Subcutaneous abdominal adipose tissue (tissue), 5 donors: ENCODE data around the gene PKD1L1.

Experiments
- H3K27ac ChIP-seq: one replicate; pipeline ENCODE4 v1.7.0; 2013; ENCODE audit warnings: low read depth, mild to moderate bottlenecking, inconsistent platforms, low read length, moderate library complexity
- H3K27me3 ChIP-seq, 5 donors: one replicate each; pipeline ENCODE4 v1.7.0; 2013; ENCODE audit warnings: low read length in 5 of 5, inconsistent platforms in 1 of 5; ENCODE audit not compliant: control insufficient read depth in 5 of 5, insufficient read depth in 4 of 5
- H3K36me3 ChIP-seq, 5 donors: one replicate each; pipeline ENCODE4 v1.7.0; 2013; ENCODE audit warnings: low read length in 5 of 5; ENCODE audit not compliant: control insufficient read depth in 5 of 5, insufficient read depth in 5 of 5
- H3K4me1 ChIP-seq, 5 donors: one replicate each; pipeline ENCODE4 v1.7.0; 2013; ENCODE audit warnings: low read length in 5 of 5, mild to moderate bottlenecking in 3 of 5, moderate library complexity in 1 of 5; ENCODE audit not compliant: control insufficient read depth in 5 of 5, insufficient read depth in 5 of 5
- H3K4me3 ChIP-seq, 5 donors: one replicate each; pipeline ENCODE4 v1.7.0; 2013; ENCODE audit warnings: low read length in 5 of 5, low read depth in 1 of 5
- H3K9ac ChIP-seq, 5 donors: one replicate each; pipeline ENCODE4 v1.7.0; 2013; ENCODE audit warnings: low read length in 5 of 5, mild to moderate bottlenecking in 4 of 5, moderate library complexity in 3 of 5
- H3K9me3 ChIP-seq, 5 donors: one replicate each; pipeline ENCODE4 v1.7.0; 2013; ENCODE audit warnings: low read length in 5 of 5; ENCODE audit not compliant: control insufficient read depth in 5 of 5
- donor health status: healthy.
- donor health status: healthy.
- donor health status: healthy.
- donor health status: healthy.
- donor health status: healthy.

Gene PKD1L1

DNA sequence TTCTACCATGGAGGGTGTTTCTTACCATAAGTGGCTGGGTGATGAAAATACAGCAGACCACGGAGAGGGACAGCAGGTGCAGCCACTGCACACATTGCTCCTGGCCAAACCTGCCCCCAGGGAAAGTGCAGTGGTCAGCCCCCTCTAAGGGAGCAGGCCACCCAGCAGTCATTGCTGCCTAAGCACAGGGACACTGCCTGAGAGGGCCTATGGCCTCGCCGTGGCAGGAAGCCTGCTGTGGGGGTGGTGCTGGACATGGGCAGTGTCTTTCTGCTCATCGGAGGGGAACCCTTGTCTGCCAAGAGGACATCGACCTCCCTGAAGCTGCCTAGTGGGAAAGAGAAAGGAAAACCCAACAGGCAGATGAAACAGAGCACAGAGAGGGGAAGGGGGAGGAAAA, 118.3 kb downstream of the PKD1L1 start:
- no peaks in the 10 kb centered on the region for H3K9me3 ChIP-seq
- H3K4me3 ChIP-seq, result no peak overlapping the region
- no peak overlapping the region for H3K27ac ChIP-seq
- peaks cover 0 to 14% (median 3%) of the 10 kb centered on the region in 5 donors for H3K36me3 ChIP-seq
- peaks cover 0 to 3% (median 0%) of the 10 kb centered on the region in 5 donors for H3K27me3 ChIP-seq
- H3K4me1 ChIP-seq, result no peaks in the 10 kb centered on the region
- H3K9ac ChIP-seq, result no peak overlapping the region

DNA sequence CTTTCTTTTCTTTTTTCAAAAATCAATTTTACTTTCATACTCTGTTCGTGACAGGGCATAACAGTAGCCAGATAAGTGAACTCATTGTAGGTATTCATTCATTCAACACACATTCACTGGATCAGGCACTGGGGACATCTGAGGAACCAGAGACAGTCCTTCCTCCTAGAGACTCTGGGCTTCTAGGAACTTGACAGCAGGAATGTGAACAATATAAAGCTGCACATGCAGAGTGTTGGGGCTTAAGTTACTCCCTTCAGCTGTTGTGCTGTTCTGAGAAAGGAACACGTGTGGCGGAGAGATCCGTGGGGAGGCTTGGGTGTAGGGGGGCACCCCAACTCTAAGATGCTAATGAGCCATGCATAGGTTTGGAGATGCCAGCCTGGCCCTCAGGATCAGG, 120.4 kb downstream of the PKD1L1 start:
- no peak overlapping the region for H3K9ac ChIP-seq
- H3K4me3 ChIP-seq, result no peak overlapping the region
- peaks cover 0 to 3% (median 0%) of the 10 kb centered on the region in 5 donors for H3K27me3 ChIP-seq
- H3K27ac ChIP-seq, result no peak overlapping the region
- no peaks in the 10 kb centered on the region for H3K4me1 ChIP-seq
- H3K36me3 ChIP-seq, result peaks cover 0 to 7% (median 0%) of the 10 kb centered on the region in 5 donors
- no peaks in the 10 kb centered on the region for H3K9me3 ChIP-seq

DNA sequence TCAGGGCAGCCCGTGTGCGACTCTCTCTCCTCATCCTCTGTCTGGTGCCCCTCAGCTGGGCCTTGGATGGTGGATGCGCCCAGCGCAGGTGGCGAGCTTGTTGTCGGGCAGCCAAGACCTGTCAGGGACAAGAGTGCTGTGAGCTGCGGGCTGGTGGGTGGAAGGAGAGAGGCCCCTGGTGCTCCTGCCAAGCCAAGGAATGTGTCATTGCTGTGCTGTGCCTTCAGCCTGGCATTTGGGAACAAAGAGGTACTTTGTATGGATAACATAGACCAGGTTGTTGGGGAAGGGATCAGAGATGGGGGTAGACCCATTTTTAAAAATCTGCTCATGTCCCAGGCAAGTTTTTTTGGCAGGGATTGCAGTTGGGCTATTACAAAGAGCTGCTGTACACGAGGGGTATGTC, 120.9 kb downstream of the PKD1L1 start:
- Histone ChIP-seq H3K4me1 (no peaks in the 10 kb centered on the region), H3K27ac (no peak overlapping the region), H3K9me3 (no peaks in the 10 kb centered on the region), H3K27me3 (peaks cover 0 to 3% (median 0%) of the 10 kb centered on the region in 5 donors), H3K9ac (no peak overlapping the region), H3K36me3 (peaks cover 0 to 5% (median 0%) of the 10 kb centered on the region in 5 donors), H3K4me3 (no peak overlapping the region)

DNA sequence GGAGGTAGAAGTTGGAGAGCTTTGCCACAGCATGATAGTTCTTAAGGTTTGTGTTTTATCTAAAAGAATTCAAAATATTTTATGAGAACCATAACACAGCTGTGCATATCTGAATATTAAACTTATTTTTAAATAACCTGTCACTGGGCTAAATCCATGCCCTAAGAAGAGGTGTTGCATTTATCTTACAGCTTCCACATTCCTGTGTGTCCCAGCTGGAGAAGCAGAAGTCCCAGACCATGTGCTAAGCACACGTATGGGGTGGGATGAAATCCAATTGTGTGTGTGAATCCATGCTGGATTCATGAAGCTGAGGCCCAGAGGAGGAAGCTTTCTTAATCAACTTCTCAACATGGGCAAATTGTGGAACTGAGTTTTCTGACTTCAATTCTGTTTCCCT, 121.5 kb downstream of the PKD1L1 start:
- H3K9ac ChIP-seq, result no peak overlapping the region
- no peaks in the 10 kb centered on the region for H3K9me3 ChIP-seq
- H3K27ac ChIP-seq, result no peak overlapping the region
- H3K4me3 ChIP-seq, result no peak overlapping the region
- no peaks in the 10 kb centered on the region for H3K4me1 ChIP-seq
- H3K36me3 ChIP-seq, result no peaks in the 10 kb centered on the region
- peaks cover 0 to 3% (median 0%) of the 10 kb centered on the region in 5 donors for H3K27me3 ChIP-seq

DNA sequence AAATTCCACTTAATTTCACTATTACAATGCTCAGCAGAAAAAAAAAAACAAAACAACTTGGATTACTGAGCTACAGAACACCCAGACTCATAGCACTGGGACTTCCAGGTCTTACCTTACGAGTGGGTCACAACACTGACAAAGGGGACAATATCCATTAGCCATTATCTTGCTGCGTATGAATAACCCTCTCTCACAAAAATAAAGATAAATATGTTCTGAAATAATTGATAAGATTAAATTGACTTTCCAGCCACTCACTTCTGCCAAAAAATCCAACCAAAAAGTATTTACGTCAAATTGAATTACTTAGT, 128.7 kb downstream of the PKD1L1 start:
- no peak overlapping the region for H3K27ac ChIP-seq
- no peaks in the 10 kb centered on the region for H3K36me3 ChIP-seq
- H3K9me3 ChIP-seq, result no peaks in the 10 kb centered on the region
- H3K9ac ChIP-seq, result no peak overlapping the region
- no peaks in the 10 kb centered on the region for H3K27me3 ChIP-seq
- no peak overlapping the region for H3K4me3 ChIP-seq
- H3K4me1 ChIP-seq, result peaks cover 3 to 9% (median 5%) of the 10 kb centered on the region in 5 donors

DNA sequence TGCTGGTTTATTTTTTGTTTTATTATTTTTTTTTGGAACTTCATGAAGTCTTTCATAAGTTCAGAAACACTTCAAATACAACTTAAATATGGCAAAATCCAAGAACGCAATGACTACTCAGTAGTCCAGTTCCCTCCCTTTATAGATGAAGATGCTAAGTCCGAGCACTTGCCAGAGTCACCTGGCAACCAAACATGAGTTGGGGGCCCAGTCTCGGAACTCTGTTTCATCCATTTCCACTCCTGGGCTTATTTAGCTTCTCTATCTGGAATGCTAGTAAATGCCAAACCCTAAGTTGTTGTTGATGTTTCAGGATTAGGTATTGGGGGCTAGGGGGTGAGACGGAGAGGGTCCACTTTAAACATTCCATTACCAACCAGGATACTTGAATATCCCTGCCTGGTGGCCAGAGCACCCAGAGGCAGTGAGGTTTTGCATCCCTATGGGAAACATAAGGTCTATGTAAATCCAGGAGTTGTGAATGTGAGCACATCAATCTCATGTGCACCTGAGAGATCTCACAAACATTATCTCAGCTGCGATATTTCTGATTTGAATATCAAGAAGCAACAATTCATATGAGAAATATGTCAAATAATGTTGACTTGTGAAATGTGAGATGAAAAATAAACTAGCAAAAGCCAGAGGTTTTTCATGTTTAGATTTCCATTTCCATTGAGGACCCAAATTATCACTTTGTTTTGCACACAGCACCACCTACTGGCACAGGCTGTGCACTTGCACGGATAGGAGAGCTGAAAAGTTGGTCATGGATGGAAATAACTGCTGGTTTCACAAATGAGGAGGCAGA, 129.3 kb downstream of the PKD1L1 start:
- H3K27me3 ChIP-seq, result no peaks in the 10 kb centered on the region
- H3K27ac ChIP-seq, result no peak overlapping the region
- H3K9ac ChIP-seq, result no peak overlapping the region
- H3K4me3 ChIP-seq, result no peak overlapping the region
- H3K36me3 ChIP-seq, result no peaks in the 10 kb centered on the region
- no peaks in the 10 kb centered on the region for H3K9me3 ChIP-seq
- peaks cover 3 to 15% (median 8%) of the 10 kb centered on the region in 5 donors for H3K4me1 ChIP-seq

DNA sequence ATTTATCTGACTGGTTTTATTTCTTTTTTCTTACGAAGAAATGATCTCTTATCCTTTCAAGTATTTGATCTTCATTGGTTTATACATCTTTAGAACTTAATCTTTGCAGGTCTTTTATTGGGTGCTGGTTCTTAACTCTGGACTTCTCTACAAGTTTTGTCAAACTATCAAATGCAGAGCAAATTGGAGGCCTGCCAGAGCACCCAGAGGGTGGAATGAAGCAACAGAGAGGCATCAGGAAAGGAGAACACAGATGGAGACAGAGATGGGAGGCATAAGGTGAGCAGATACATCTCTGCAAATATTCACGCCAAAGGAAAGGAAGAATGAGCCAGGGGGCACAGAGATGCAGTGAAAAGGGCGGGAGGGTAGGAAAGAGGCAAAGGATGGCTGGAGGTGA, 130.3 kb downstream of the PKD1L1 start:
- H3K27me3 ChIP-seq, result no peaks in the 10 kb centered on the region
- H3K4me3 ChIP-seq, result no peak overlapping the region
- peaks cover 0 to 3% (median 0%) of the 10 kb centered on the region in 5 donors for H3K36me3 ChIP-seq
- H3K27ac ChIP-seq, result no peak overlapping the region
- H3K4me1 ChIP-seq, result peaks cover 3 to 25% (median 12%) of the 10 kb centered on the region in 5 donors
- no peak overlapping the region for H3K9ac ChIP-seq
- no peaks in the 10 kb centered on the region for H3K9me3 ChIP-seq

DNA sequence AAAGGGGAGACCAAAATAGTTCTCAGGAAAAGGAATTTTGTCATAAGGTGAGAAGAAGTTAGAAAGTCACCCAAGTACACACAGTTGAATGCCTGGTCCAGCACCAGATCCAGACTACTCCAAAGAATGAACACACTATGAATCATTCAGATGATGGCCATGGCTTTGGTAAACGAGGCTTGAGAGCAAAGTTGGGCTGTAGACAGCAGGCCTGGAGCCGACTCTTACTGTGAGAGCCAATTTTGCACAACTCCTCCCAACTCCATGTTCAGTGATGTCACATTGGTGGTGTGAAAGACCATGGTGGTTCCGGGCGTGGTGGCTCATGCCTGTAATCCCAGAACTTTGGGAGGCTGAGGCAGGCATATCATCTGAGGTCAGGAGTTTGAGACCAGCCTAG, 131.6 kb downstream of the PKD1L1 start:
- Histone ChIP-seq H3K36me3 (peaks cover 0 to 13% (median under 1%) of the 10 kb centered on the region in 5 donors), H3K27ac (no peak overlapping the region), H3K4me1 (peaks cover 3 to 25% (median 12%) of the 10 kb centered on the region in 5 donors), H3K9me3 (no peaks in the 10 kb centered on the region), H3K9ac (no peak overlapping the region), H3K4me3 (no peak overlapping the region), H3K27me3 (no peaks in the 10 kb centered on the region)

DNA sequence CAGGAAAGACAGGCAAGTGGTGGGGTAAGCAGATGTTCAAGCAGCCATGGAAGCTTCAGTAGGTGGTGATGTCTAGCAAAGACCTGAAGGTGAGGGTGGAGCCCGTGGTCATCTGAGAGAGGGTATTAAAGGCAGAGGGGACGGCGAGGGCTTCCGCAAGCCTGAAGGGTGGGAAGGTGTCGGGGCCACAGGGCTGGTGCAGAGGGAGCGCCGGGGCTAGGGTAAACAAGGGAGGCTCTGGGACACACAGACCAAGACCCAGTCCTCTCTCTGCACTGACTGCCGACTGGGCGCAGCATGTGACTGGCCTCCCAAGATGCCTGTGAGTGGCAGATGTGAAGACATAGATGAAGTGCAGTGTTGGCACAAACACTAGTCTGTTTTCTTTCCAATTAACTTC, 132.4 kb downstream of the PKD1L1 start:
- Histone ChIP-seq H3K27me3 (no peaks in the 10 kb centered on the region), H3K9ac (no peak overlapping the region), H3K27ac (no peak overlapping the region), H3K4me1 (peaks cover 3 to 25% (median 12%) of the 10 kb centered on the region in 5 donors), H3K4me3 (no peak overlapping the region), H3K36me3 (peaks cover 0 to 17% (median 2%) of the 10 kb centered on the region in 5 donors), H3K9me3 (no peaks in the 10 kb centered on the region)

DNA sequence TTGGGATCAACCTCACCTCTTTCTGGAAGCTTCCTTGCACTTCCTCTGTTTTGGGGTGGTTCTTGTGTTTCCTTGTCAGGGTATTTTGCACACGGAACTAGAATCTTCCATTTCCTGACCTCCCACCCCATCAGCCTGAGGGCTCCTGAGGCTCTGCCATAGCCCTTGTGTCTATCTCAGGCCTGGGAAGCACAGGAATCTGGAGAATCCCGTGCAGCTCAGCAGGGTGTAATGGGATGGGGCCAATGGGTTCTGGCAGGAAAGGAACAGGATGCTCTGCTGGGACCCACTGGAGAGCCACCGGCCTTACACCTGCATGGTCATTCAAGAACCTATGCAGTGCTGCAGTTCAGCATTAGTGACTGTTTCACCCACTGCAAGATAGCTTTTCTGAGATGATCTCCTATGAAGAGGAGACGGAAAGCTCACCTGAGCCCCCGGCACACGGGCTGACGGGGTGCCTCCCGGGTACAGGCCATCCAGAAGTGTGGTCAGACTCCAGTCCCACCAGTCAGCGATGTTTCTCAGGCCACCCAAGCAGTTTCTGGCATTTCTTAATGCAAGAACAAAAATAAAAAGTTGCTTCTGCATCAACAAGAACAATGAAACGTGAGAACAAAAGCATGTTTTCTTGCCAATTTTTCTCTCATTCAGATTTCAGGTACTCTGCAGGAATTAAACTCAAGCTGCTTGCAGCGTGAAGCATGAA, 133.2 kb downstream of the PKD1L1 start:
- peaks cover 3 to 25% (median 12%) of the 10 kb centered on the region in 5 donors for H3K4me1 ChIP-seq
- no peak overlapping the region for H3K4me3 ChIP-seq
- peaks cover 0 to 17% (median 2%) of the 10 kb centered on the region in 5 donors for H3K36me3 ChIP-seq
- H3K27ac ChIP-seq, result no peak overlapping the region
- H3K9me3 ChIP-seq, result no peaks in the 10 kb centered on the region
- H3K27me3 ChIP-seq, result no peaks in the 10 kb centered on the region
- H3K9ac ChIP-seq, result no peak overlapping the region
